ENCODE results near the gene AGBL1. TPM values are rescaled to one million over a fixed set of nuclear protein-coding genes. Genes with fewer than 3 reads are reported as not detected.
"Not testable (repeated sequence)": the region's sequence is repeated elsewhere in the genome, so short reads cannot be mapped to it uniquely, and the experiment has no call there.

AGBL1 gene
- total RNA-seq, 1 donor from 2014 or later: not detected

- DNase-seq (ENCODE audit: low read depth): no peak
Observed at GRCh38 chr15:86399041-86399954, 319.6 kb downstream of the AGBL1 start.

- no peak for DNase-seq (ENCODE audit: low read depth)
Observed at GRCh38 chr15:86403221-86403620, 323.6 kb downstream of the AGBL1 start.

GRCh38 chr15:86403914-86404583, 324.4 kb downstream of the AGBL1 start:
- no peak for DNase-seq (ENCODE audit: low read depth)

GRCh38 chr15:86408261-86408660, 328.6 kb downstream of the AGBL1 start:
- DNase-seq (ENCODE audit: low read depth): no peak

DNA sequence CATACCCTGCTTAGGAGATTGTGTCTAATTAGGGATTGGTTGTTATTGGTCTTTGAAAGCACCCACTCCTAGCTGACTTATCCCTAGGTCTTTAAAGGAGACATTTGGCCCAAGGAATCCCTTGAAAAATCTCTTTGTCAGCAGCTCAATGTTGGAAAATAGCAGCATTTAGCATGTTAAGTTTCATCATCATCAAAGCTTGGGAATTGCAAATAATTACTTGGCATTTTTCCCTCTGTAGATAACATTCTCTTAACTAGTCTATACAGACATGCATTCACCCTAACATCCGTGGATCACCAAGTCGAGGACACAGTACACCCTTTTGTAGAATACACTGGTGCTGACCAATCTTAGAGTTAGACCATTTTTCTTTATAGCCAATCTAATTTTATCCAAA, 332.2 kb downstream of the AGBL1 start:
- DNase-seq (ENCODE audit: low read depth): no peak

GRCh38 chr15:86413191-86413590, 333.5 kb downstream of the AGBL1 start:
- no peak for DNase-seq (ENCODE audit: low read depth)

GRCh38 chr15:86425746-86426145, 346.1 kb downstream of the AGBL1 start:
- DNase-seq (ENCODE audit: low read depth): no peak

DNA sequence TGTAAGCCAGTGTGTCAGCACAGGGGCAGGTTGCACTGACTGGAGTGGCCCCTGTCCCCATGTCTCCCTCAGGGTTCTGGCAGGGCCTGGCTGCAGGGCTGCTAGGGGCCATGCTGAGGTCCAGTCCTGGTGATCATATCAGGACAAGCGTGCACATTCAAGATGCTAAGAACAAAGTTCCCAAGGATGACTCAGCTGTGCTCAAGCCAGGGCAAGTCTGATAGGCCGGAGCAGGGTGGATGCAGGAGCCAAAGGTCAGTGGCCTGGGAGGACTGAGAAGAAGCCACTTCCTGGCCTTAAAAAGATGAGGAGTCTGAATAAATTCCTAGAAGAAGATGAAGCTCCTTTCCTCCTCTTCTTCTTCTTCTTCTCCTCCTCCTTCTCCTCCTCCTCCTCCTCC, 353.2 kb downstream of the AGBL1 start:
- DNase-seq (ENCODE audit: low read depth): no peak

GRCh38 chr15:86433983-86434382, 354.3 kb downstream of the AGBL1 start:
- DNase-seq (ENCODE audit: low read depth): no peak

DNA sequence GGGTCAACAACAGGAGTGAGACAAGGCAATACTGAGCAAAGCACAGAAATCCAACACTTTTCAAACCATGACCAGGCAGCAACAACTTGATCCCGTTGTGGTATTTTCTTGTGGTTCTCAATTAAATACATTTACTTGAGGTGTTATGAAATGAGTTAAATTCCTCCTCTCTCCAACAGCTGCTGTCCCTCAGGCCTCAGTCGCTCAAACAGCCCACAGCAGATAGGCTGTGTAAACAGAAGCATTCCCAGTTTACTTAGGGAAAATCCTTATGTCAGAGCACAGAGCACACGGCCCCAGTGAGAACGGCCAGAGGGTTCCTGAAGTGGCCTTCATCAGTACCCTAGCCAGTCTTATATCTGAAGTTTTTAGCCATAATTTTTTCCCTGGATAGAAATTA, 359.9 kb downstream of the AGBL1 start:
- DNase-seq (ENCODE audit: low read depth): no peak

GRCh38 chr15:86444527-86444926, 364.9 kb downstream of the AGBL1 start:
- no peak for DNase-seq (ENCODE audit: low read depth)

DNA sequence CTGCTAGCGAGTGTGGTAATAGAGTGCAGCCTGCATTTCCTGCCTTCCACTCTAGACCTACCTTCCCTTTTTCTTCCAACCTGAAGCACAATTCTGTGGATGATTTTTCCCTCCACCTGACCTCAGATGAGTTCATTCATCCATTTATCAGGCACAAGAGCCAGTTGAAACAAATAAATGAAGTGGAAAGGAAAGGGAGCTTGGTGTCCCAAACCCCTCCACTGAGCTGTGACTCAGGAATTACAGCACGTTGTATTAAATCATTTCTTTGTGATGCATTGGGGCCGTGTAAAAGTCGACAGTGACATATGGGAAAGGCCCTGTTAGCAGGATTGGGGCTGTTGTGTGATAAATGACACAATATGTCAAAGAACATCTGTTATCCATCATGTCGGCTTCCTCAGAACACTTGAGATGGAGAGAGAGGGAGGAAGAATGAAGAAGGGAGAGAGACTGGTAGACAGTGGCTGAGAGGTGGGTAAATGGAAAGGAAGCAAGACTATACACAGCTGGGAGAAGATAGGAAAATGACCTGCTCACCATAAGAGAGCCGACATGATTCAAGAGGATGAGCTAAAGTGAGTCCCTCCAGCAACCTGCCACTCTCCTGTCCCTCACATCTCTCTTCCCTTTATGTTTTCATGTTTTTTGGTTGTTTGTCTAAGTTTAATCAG, 366.0 kb downstream of the AGBL1 start:
- no peak for DNase-seq (ENCODE audit: low read depth)

GRCh38 chr15:86446253-86446640, 366.6 kb downstream of the AGBL1 start:
- no peak for DNase-seq (ENCODE audit: low read depth)

DNA sequence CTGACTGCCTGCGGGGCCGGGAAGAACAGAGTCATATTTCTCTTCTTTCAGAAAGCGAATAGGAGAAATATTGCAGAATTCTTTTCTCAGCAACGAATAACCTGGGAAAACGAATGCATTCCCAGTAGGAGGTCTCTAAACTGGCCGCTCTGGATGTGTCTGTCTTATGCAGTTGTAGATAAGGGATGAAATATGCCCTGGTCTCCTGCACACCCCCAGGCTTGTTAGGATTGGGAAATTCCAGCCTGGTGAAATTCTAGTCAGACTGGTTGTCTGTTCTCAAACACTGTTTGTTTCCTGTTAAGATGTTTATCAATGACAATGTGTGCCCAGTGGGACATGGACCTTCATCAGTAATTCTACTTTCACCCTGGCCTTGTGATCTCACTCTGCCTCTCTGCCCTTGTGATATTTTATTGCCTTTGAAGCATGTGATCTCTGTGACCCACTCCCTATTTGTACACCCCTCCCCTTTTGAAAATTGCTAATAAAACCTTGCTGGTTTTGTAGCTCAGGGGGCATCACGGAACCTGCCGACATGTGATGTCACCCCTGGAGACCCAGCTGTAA, 385.9 kb downstream of the AGBL1 start:
- DNase-seq (ENCODE audit: low read depth): not testable (repeated sequence)

- no peak for DNase-seq (ENCODE audit: low read depth)
Observed at GRCh38 chr15:86481720-86482119, 402.0 kb downstream of the AGBL1 start.

DNA sequence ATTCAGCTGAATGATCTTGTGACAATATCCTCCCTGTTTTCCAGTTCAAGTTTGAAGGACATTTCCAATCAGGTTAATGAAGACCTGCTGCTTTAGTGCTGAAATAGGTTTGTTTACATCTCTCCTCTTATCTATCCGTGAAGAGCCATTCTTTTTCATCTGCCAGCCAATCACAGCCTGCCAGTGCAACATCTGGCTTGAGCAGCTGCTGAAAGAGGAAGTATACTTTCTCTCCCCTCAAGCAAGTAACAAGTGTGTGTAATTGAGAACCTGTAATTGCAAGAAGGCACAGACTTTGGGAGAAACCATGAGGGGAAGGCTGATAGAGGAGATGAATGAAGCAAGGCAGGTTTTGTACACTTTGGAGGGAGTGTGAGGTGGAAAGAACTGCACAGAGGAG, 404.3 kb downstream of the AGBL1 start:
- no peak for DNase-seq (ENCODE audit: low read depth)

DNA sequence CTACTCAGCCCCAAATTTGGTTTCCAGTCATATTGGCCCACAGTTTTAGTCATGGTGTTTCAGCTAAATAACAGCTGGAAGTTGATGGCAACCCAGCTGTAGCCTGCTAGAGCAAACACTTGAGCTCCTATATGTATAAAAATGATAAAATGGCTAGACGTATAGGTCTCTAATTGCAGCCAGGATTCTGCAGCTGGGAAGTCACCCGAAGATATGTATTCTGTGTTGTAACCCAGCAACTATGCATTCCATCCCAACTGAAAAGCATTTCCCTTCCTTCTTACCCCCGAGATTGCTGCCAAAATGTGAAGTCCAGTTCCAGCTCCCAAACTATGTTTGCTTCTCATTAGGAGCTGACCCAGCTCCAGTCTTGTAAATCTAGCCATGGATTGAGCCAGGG, 408.4 kb downstream of the AGBL1 start:
- no peak for DNase-seq (ENCODE audit: low read depth)

DNA sequence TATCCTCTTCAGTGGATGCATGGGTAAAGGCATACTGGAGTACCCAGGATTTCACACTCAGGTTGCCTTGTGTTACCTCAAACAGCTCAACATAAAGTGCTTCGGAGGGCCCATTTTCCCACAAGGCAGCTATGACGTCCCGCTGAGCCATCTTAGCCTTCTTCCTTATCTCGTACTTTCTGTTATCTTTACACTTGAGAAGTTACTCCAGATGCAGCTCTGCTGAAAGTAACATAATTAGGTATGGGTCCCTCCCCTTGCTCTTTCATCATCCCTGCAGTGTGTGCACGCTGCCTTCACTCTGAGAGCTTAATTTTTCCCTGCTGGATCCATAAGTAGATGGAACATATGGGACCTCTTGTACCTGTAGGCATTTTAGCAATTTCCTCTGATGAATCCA, 410.3 kb downstream of the AGBL1 start:
- DNase-seq (ENCODE audit: low read depth): no peak

DNA sequence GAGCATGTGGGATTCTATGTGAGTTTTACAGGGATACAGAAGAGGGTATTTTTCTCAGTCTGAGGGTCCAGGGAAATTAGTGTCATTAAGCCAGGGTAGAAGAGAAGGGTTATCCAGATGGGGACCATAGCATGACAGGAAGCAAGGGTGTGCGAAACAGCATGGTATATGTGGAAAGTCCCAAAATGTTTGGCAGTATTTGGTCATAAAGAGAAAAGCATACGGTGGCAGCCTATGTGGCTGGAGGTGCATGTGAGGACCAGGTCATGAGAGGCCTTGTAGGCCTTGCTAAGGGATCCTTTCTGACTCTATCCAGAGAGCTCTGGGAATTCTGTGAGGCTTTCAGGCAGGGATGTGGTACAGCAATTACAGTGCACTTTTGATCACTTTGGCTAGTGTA, 411.4 kb downstream of the AGBL1 start:
- no peak for DNase-seq (ENCODE audit: low read depth)

DNA sequence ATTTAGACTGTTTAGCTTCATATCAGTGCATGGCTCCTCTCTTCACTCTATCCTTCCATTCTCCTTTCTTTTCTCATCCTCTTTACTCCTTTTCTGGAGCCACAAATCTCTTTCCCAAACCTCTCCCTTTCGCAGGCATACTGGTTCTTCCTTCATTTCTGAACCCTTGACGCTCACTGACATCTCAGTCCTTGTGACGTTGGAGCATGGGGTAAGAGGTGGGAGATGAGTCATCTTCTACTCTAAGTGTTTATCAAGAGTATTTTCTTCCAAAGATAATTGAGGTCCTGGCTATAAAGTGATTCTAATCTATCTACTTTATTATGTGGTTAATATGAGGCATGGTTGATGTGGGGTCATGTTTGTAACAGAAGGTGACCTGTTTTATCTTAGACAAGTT, 414.2 kb downstream of the AGBL1 start:
- DNase-seq (ENCODE audit: low read depth): no peak

DNA sequence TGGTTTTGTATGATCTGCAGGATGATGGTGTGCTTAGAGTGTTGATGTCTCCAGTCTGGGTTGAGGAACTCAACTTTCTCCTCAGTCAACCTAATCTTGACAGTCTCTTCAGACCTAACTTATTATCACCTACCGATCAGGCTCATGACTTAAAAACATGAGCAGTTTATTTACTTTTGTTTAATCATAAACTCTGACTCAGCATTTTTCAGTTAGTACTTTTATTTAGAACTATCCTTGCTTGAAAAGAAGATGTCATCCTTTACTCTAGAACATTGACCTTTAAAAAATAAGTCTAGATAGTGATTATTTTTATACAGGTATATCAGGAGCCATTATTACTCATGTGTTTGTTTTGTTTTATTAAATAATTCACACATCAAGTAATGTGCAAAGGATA, 414.8 kb downstream of the AGBL1 start:
- no peak for DNase-seq (ENCODE audit: low read depth)

DNA sequence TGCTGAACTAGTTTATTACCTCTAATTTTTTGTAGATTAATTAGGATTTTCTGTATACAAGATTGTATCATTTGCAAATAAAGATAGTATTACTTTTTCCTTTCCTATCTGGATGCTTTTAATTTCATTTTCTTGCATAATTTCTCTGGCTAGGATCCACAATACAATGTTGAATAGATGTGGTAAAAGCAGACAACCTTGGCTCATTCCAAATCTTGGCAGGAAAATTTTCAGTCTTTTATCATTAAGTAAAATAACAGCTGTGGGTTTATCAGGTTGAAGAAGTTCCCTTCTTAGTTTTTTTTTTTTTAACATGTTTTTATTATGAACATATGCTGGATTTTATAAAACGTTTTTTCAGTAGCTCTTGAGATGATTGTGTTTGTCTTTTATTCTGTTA, 422.6 kb downstream of the AGBL1 start:
- DNase-seq (ENCODE audit: low read depth): no peak

All from renal cortical epithelial cell (primary cell).